Muscle of arm (tissue), 14 donors: Measurements from ENCODE around the gene AKR1E2. TPM values are rescaled to one million over a fixed set of nuclear protein-coding genes. Genes with fewer than 3 reads are reported as not detected.

Experiments used
- DNase-seq: peaks from one replicate; pipeline ENCODE4 v3.0.0-alpha.2; 2013
- long read RNA-seq, 11 donors: transcript quantifications; one replicate each; lab custom pipeline, GENCODE V29; 2026
- polyA plus RNA-seq, 12 donors: library from polyadenylated mRNA; unstranded; fragments of 120-200 nt; gene quantifications; one replicate each; pipeline ENCODE4 v1.2.1, GENCODE V29; 2013; ENCODE audit not compliant: insufficient read length in 12 of 12

Gene AKR1E2
- polyA plus RNA-seq = 1 to 10 TPM in 10 of 12 donors, not detected in 2; 2.5 to 8.5 (median 4.1) TPM
- long read RNA-seq, donor 1, partial matches to known transcripts = 16 of 16 reads
- long read RNA-seq, donor 1, other reads (novel, unspliced or antisense) = 0 of 16 reads
- long read RNA-seq, donor 2 = 0 reads
- long read RNA-seq, donor 3 = 0 reads
- long read RNA-seq, donor 4 = 0 reads
- long read RNA-seq, donor 5 = 0 reads
- long read RNA-seq, donor 6 = 0 reads
- long read RNA-seq, donor 7 = 0 reads
- long read RNA-seq, donor 8 = 0 reads
- long read RNA-seq, donor 9 = 0 reads
- long read RNA-seq, donor 10 = 0 reads
- long read RNA-seq, donor 11 = 0 reads

- peak; percentile 82 for DNase-seq
Measured at GRCh38 chr10:4825868-4826791, at the start of gene AKR1E2. TSS of gene AKR1E2 (plus strand) at chr10:4826207. CDS start at chr10:4826325, 118 bp downstream.

GRCh38 chr10:4776234-4776638 lies 49.8 kb upstream of the AKR1E2 start:
- no peak for DNase-seq

GRCh38 chr10:4778761-4779160 lies 47.2 kb upstream of the AKR1E2 start:
- no peak for DNase-seq

GRCh38 chr10:4780091-4780490 lies 45.9 kb upstream of the AKR1E2 start:
- DNase-seq = no peak

- no peak for DNase-seq
Measured at GRCh38 chr10:4780782-4781181, 45.2 kb upstream of the AKR1E2 start.

- DNase-seq = no peak
Measured at GRCh38 chr10:4781955-4782354, 44.1 kb upstream of the AKR1E2 start.

- no peak for DNase-seq
Measured at GRCh38 chr10:4784667-4785333, 41.2 kb upstream of the AKR1E2 start.

GRCh38 chr10:4786043-4786839 lies 39.8 kb upstream of the AKR1E2 start:
- no peak for DNase-seq

GRCh38 chr10:4790045-4790444 lies 36.0 kb upstream of the AKR1E2 start:
- no peak for DNase-seq

GRCh38 chr10:4790922-4791321 lies 35.1 kb upstream of the AKR1E2 start:
- DNase-seq = no peak

- no peak for DNase-seq
Measured at GRCh38 chr10:4792381-4792780, 33.6 kb upstream of the AKR1E2 start.

GRCh38 chr10:4801405-4801804 lies 24.6 kb upstream of the AKR1E2 start:
- DNase-seq = no peak

- DNase-seq = no peak
Measured at GRCh38 chr10:4802711-4803487, 23.1 kb upstream of the AKR1E2 start.

GRCh38 chr10:4803822-4804221 lies 22.2 kb upstream of the AKR1E2 start:
- DNase-seq = no peak

GRCh38 chr10:4804465-4804864 lies 21.5 kb upstream of the AKR1E2 start:
- no peak for DNase-seq

- DNase-seq = no peak
Measured at GRCh38 chr10:4806534-4806933, 19.5 kb upstream of the AKR1E2 start.

- DNase-seq = no peak
Measured at GRCh38 chr10:4807761-4808507, 18.1 kb upstream of the AKR1E2 start.

- no peak for DNase-seq
Measured at GRCh38 chr10:4809156-4809555, 16.9 kb upstream of the AKR1E2 start.

- peak; percentile 29 for DNase-seq
Measured at GRCh38 chr10:4810092-4810491, 15.9 kb upstream of the AKR1E2 start.

- no peak for DNase-seq
Measured at GRCh38 chr10:4812046-4812445, 14.0 kb upstream of the AKR1E2 start.
